Measurements from ENCODE around the gene LARGE1. TPM values are rescaled to one million over a fixed set of nuclear protein-coding genes. Genes with fewer than 3 reads are reported as not detected.

The LARGE1 gene
- total and polyA plus RNA-seq, 2 of the 13 experiments (the other 11 are each of a cell fraction or from before 2014, with no cell fraction given): 8.4 to 11.0 TPM

DNA sequence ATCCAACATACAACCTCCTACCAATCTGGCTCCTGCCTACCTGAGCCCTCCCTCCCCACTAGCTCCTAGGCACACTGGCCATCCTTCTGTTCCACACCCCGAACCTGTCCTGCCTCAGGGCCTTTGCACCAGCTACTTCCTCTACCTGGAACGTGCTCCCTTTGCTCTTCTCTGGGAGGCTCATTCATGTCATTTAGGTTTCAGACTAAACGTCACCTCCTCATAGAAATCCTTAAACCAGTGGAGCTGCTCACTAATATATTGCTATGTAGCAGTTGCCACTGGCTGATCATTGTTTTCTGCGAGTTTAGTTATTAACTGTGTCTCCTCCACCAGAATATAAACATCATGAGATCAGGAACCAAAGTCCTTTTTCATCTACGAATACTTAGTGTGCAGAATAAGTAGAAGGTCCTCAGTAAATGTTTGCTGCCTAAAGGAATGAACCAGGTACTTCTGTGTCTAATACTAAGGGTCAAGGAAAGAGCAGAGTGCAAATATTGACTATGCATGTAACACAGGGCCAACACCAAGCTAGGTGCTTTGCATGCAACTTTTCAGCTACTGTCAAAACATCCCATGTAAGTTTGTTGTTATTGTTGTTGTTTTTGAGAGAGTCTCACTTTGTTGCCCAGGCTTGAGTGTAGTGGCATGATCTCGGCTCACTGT lies 584.5 kb downstream of the LARGE1 start:
- WGBS (ENCODE audit: low lambda C conversion rate): 1% methylated on average over 6 of the region's 6 CpGs
- TF ChIP-seq, protein P1, sequence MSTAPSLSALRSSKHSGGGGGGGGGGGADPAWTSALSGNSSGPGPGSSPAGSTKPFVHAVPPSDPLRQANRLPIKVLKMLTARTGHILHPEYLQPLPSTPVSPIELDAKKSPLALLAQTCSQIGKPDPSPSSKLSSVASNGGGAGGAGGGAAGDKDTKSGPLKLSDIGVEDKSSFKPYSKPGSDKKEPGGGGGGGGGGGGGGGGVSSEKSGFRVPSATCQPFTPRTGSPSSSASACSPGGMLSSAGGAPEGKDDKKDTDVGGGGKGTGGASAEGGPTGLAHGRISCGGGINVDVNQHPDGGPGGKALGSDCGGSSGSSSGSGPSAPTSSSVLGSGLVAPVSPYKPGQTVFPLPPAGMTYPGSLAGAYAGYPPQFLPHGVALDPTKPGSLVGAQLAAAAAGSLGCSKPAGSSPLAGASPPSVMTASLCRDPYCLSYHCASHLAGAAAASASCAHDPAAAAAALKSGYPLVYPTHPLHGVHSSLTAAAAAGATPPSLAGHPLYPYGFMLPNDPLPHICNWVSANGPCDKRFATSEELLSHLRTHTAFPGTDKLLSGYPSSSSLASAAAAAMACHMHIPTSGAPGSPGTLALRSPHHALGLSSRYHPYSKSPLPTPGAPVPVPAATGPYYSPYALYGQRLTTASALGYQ (CRISPR knock-in tag; IDR thresholded peaks at IDR 0.05): peak; percentile 95
- TF ChIP-seq CHD2 (IDR thresholded peaks at IDR 0.05; ENCODE audit: low read depth, low read length) (no peak), U2AF1 (optimal IDR thresholded peaks at IDR 0.05; ENCODE audit: low read depth, low read length) (no peak), MBNL3 (CRISPR knock-in tag; conservative IDR thresholded peaks at IDR 0.05) (no peak), PHF21A (CRISPR knock-in tag; IDR thresholded peaks at IDR 0.05) (peak; percentile 88; the same call in 1 of the 2 replicates), ZSCAN9 (CRISPR knock-in tag; IDR thresholded peaks at IDR 0.05; ENCODE audit: borderline replicate concordance) (peak; percentile 86; the same call in 1 of the 2 replicates), NFIB (CRISPR knock-in tag; IDR thresholded peaks at IDR 0.05; ENCODE audit: borderline replicate concordance) (no peak), ZNF251 (CRISPR knock-in tag; IDR thresholded peaks at IDR 0.05) (no peak), ZNF230 (CRISPR knock-in tag; IDR thresholded peaks at IDR 0.05) (no peak), HDAC1 (CRISPR knock-in tag; IDR thresholded peaks at IDR 0.05) (peak; percentile 89), TP53 (CRISPR knock-in tag; conservative IDR thresholded peaks at IDR 0.05) (no peak), TBX3 (IDR thresholded peaks at IDR 0.05; ENCODE audit: borderline replicate concordance) (peak; percentile 86; the same call in 1 of the 2 replicates), ZNF878 (CRISPR knock-in tag; IDR thresholded peaks at IDR 0.05) (peak; percentile 62; the same call in 1 of the 2 replicates), ZNF30 (CRISPR knock-in tag; IDR thresholded peaks at IDR 0.05) (no peak)
- TF ChIP-seq, protein P2, sequence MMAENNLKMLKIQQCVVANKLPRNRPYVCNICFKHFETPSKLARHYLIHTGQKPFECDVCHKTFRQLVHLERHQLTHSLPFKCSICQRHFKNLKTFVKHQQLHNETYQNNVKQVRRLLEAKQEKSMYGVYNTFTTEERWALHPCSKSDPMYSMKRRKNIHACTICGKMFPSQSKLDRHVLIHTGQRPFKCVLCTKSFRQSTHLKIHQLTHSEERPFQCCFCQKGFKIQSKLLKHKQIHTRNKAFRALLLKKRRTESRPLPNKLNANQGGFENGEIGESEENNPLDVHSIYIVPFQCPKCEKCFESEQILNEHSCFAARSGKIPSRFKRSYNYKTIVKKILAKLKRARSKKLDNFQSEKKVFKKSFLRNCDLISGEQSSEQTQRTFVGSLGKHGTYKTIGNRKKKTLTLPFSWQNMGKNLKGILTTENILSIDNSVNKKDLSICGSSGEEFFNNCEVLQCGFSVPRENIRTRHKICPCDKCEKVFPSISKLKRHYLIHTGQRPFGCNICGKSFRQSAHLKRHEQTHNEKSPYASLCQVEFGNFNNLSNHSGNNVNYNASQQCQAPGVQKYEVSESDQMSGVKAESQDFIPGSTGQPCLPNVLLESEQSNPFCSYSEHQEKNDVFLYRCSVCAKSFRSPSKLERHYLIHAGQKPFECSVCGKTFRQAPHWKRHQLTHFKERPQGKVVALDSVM (CRISPR knock-in tag; IDR thresholded peaks at IDR 0.05): peak; percentile 64
- TF ChIP-seq, protein P3, sequence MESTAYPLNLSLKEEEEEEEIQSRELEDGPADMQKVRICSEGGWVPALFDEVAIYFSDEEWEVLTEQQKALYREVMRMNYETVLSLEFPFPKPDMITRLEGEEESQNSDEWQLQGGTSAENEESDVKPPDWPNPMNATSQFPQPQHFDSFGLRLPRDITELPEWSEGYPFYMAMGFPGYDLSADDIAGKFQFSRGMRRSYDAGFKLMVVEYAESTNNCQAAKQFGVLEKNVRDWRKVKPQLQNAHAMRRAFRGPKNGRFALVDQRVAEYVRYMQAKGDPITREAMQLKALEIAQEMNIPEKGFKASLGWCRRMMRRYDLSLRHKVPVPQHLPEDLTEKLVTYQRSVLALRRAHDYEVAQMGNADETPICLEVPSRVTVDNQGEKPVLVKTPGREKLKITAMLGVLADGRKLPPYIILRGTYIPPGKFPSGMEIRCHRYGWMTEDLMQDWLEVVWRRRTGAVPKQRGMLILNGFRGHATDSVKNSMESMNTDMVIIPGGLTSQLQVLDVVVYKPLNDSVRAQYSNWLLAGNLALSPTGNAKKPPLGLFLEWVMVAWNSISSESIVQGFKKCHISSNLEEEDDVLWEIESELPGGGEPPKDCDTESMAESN (CRISPR knock-in tag; conservative IDR thresholded peaks at IDR 0.05): peak; percentile 82
- TF ChIP-seq, protein P4, sequence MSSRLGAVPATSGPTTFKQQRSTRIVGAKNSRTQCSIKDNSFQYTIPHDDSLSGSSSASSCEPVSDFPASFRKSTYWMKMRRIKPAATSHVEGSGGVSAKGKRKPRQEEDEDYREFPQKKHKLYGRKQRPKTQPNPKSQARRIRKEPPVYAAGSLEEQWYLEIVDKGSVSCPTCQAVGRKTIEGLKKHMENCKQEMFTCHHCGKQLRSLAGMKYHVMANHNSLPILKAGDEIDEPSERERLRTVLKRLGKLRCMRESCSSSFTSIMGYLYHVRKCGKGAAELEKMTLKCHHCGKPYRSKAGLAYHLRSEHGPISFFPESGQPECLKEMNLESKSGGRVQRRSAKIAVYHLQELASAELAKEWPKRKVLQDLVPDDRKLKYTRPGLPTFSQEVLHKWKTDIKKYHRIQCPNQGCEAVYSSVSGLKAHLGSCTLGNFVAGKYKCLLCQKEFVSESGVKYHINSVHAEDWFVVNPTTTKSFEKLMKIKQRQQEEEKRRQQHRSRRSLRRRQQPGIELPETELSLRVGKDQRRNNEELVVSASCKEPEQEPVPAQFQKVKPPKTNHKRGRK (CRISPR knock-in tag; IDR thresholded peaks at IDR 0.05): no peak

More for the DNA sequence above, 584.5 kb downstream of the LARGE1 start:
- intact Hi-C loops (cut with micrococcal nuclease; ENCODE audit: unreplicated experiment): loop anchor here (10.0 kb wide), 1 partner anchor 239 kb away; no protein-coding TSS in a partner anchor
- ATAC-seq (peak; percentile 95), DNase-seq (ENCODE audit: low spot score) (peak; percentile 97), FAIRE-seq (peak; percentile 85)
- H3K36me3 ChIP-seq (replicated peaks in 1 of 2; ENCODE audit: control insufficient read depth in 1 of 2, insufficient read depth in 2 of 2, low read length in 2 of 2): peaks cover 0 to 6% of the 10 kb centered on the region in 2 experiments; a peak in 2 of 5 replicates
- ChIA-PET POLR2A (interaction anchor here (0.9 to 1.9 kb wide), 12 partner anchors 9 to 242 kb away, joined by 3 to 27 read pairs (median 4); no protein-coding TSS in a partner anchor), CTCF (ENCODE audit: low intra/inter-chr PET ratio, low total read pairs) (no interaction called here)
- H3K79me2 ChIP-seq (ENCODE audit: insufficient read depth, low read length): no peaks in the 10 kb centered on the region
- no peaks in the 10 kb centered on the region for H3K27me3 ChIP-seq (ENCODE audit: control insufficient read depth in 1 of 2, insufficient read depth in 2 of 2, low read length in 2 of 2)
- H3K9me3 ChIP-seq (ENCODE audit: low read length): no peaks in the 10 kb centered on the region
- H3K4me3 ChIP-seq (replicated peaks in 1 of 3; ENCODE audit: insufficient read depth in 1 of 3, low read depth in 2 of 3, low read length in 3 of 3): peak overlapping the region in 1 of 3 experiments; percentile 39; a peak in 1 of 6 replicates
- H2AFZ ChIP-seq (ENCODE audit: low read length): no peak overlapping the region
- BruUV-seq (replicated peaks): no TSS peak
- in situ Hi-C loops (cut with HindIII; ENCODE audit: extremely low pct_ligation_motif_present, low pct_unique_long_range_greater_than_20kb): no loop called here
- peaks cover 89% of the 10 kb centered on the region for H3K4me1 ChIP-seq (ENCODE audit: insufficient read depth, low read length)
- H3K27ac ChIP-seq (ENCODE audit: extremely low read length, insufficient read depth, low read length): peak overlapping the region; percentile 93
- H3K9ac ChIP-seq (ENCODE audit: insufficient read depth, low read depth, low read length): peak overlapping the region; percentile 62; the same call in 1 of the 2 replicates
- H3K4me2 ChIP-seq (ENCODE audit: low read depth, low read length): peak overlapping the region; percentile 59
- no peaks in the 10 kb centered on the region for H4K20me1 ChIP-seq (ENCODE audit: insufficient read depth, low read length)
